Fibroblast of villous mesenchyme (primary cell): ENCODE measurements around the gene IL17B. TPM values are rescaled to one million over a fixed set of nuclear protein-coding genes. Genes with fewer than 3 reads are reported as not detected.
A peak's percentile ranks its signal among the peaks of the same experiment; 100 is the strongest.

Experiments
- DNase-seq: peaks from one replicate; pipeline ENCODE4 v3.0.0-alpha.2; 2010; ENCODE audit warnings: low read depth
- H3K4me3 ChIP-seq: 2 replicates; pipeline ENCODE4 v1.5.1; 2011; ENCODE audit warnings: low read depth, mild to moderate bottlenecking, low read length
- CTCF ChIP-seq: IDR thresholded peaks from 2 replicates; pipeline ENCODE4 v1.5.1; 2012; ENCODE audit warnings: low read depth, mild to moderate bottlenecking, low read length; ENCODE audit not compliant: insufficient read depth
- total RNA-seq: library from RNA; depleted of rRNA; stranded (reverse); fragments of >200 nt; gene quantifications from 2 replicates; pipeline ENCODE4 v1.2.3, GENCODE V29; 2012

The IL17B gene
- total RNA-seq = 1.3 TPM in 1 of 2 replicates, not detected in the other

- no peak for DNase-seq
- no peak for TF ChIP-seq CTCF
- no peak within 1 kb of the TSS for H3K4me3 ChIP-seq
These were observed at the start of gene IL17B for GRCh38 chr5:149379177-149379761. IL17B (minus strand) TSS chr5:149379292; CDS start chr5:149379225, 67 bp downstream.

DNA sequence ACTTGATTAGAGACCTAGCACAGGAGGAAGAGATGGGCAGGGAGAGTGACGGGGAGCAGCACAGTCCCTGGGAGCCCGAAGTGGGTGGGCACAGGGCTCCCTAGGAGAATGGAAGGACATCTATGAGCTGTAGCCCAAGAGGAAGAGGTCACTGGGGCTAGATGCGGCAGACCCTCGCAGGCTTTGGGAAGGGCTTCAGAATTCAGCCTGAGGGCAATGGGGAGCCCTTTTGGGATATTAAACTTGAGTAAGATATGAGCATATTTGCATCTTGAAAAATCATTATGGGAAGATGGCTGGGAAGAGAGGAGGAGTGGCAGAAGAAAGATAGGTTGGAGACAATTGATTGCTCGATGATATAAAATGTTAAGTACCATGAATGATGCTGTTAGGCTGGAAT, 48.9 kb upstream of the IL17B start:
- no peak for DNase-seq
- no peak overlapping the region for H3K4me3 ChIP-seq
- no peak for TF ChIP-seq CTCF

- no peak for DNase-seq
- no peak overlapping the region for H3K4me3 ChIP-seq
- no peak for TF ChIP-seq CTCF
These were observed 48.3 kb upstream of the IL17B start for GRCh38 chr5:149427374-149427773.

DNA sequence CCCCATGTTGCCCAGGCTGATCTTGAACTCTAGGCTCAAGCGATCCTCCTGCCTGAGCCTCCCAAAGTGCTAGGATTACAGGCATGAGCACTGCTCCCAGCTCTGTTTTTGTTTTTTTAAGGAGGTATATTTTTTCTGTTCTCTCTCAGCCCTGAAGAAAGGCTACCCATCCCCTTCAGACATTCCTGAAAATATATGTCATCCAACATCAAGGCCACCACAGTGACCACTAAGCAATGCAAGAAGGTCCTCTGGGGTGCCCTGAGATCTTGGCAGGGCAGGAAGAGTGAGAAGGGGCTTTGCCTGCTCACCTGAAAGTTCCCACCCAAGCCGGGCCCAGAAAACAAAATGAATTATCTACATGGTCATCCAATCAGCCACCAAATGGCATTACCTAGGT, 47.8 kb upstream of the IL17B start:
- no peak overlapping the region for H3K4me3 ChIP-seq
- DNase-seq = peak; percentile 37
- no peak for TF ChIP-seq CTCF

- TF ChIP-seq CTCF = no peak
- H3K4me3 ChIP-seq = peak overlapping the region; percentile 49
- peak; percentile 27 for DNase-seq
These were observed 46.6 kb upstream of the IL17B start for GRCh38 chr5:149425729-149426128.

DNA sequence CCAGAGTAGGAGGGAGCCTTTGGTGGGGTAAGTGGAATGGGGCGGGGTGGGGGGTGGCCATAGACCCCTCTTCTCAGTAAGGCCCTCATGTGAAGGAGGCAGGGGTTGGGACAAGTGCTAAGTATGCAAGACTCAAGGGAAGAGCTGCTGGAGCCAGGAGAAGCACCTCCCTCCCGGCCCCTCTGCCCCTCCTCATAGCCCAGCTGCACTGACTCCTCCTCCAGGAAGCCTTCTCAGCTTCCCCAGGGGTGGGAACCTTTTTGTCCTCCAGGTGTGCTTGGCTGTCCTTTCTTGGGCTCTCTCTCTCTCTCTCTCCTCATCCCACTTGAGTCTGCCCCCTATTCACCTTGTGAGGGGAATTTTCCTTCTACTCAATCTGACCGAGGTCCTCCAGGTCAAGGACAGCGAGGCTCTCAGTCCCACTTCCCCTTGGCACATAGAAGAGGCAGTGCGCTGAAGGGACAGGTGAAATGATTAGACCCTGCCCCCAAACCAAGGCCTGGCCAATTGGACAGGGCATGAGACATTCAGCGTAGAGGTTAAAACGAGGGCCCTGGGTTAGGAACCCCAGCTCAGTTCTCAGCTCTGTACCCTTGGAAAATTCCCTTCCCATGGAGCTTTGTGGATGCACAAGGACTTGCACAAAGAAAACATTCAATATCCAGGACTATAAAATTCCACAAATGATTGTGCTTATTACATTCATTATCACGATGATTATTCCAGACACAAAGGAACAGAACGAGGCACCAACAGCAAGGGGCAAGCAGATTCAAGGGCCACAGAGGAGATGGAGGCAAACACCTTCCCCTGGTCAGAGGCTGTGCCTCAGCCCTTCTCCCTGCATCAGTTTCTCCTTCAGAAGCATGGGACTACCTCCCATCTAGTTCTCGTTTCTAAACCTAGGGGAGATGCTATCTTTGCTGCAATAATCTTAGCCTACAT, 45.6 kb upstream of the IL17B start:
- peak; percentile 60 for DNase-seq
- peak overlapping the region; percentile 49 for H3K4me3 ChIP-seq
- no peak for TF ChIP-seq CTCF
